Hepatic stellate cell (primary cell): ENCODE measurements around the gene AKT3.

Experiments used
- DNase-seq: peaks from one replicate; pipeline ENCODE4 v3.0.0; 2011; ENCODE audit warnings: low spot score

The AKT3 gene

GRCh38 chr1:243507001-243507671 lies 342.9 kb downstream of the AKT3 start:
- no peak for DNase-seq

DNA sequence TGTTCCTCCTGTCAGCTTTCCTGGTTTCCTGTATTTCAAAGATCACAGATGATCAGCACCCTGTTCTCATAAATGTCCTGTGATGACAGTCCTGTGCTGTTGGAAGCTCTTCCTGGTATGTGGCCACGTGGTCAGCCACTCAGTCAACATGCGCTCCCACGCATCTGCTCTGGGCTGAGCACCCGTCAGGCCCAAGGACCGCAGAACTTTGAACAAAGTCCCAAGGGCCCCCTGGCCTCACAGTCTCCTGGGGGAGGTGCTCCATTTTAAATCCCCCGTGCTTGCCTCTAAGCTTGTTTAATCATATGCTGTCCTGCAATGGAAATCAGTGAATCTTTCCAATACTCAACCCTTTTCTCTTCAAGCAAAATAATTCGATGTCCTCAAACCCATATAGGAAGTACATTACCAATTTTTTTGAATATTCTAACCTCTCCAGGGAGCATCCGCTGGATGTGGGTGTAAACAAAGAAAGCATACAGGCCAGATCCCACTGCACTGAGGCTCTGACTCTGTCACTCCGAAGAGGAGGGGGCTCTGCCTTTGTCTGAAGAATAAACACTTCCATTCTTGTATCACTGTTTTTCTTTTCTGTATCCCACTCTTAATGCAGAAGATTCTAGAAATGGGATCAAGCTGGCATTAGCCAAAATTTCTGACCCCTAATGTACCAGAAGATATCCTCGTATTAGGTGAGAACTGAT lies 343.9 kb downstream of the AKT3 start:
- no peak for DNase-seq

DNA sequence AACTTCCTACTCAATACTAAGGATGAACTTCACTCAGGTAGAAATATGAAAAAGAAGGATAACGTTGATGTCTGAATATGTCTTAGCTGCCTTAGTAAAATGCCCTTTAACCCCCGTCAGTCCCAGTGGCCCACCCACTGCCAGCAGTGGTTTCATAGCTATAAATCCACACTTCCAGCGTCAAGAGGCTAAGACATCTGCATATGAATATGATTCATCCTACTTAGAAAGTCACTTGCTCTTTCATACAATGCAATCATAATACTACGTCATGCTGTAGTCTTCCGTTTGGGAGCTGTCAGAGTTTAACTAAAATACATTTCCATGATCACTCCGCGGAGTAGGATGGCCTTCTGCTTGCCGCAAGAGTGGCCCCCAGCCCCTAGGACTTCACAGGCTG lies 346.9 kb downstream of the AKT3 start:
- no peak for DNase-seq

- peak; percentile 53 for DNase-seq
Measured at GRCh38 chr1:243501002-243501401, 349.0 kb downstream of the AKT3 start.

DNA sequence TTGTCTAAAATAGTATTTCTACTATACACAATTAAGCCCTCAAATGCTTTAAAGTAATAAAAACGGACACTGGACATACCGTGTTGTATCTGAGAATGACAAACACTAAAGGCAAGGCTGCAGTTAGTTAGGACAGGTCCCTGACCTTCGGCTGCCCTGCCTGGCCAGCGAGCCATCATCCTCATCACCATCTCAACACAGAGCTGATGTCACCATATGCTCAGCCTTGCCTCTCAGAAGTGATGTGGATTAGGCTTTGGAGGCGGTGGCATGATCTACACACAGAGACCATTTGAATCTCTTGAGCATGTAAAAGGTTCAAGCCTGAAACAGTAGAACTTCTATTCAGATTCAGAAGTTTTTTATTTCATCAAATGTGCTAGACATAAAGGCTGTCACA lies 349.5 kb downstream of the AKT3 start:
- no peak for DNase-seq

DNA sequence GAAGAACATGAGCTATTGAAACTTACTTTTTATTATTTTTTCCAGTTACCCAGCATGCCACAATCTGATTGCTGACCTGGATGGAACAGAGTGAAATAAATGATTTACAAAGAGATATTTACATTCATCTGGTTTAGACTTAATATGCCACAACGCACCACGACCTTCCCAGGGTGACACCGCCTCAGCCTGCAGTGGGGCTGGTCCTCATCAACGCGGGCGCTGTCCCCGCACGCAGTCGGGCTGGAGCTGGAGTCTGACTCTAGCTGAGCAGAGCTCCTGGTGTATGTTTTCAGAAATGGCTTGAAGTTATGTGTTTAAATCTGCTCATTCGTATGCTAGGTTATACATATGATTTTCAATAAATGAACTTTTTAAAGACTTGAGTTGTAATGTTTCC lies 350.3 kb downstream of the AKT3 start:
- DNase-seq: no peak

DNA sequence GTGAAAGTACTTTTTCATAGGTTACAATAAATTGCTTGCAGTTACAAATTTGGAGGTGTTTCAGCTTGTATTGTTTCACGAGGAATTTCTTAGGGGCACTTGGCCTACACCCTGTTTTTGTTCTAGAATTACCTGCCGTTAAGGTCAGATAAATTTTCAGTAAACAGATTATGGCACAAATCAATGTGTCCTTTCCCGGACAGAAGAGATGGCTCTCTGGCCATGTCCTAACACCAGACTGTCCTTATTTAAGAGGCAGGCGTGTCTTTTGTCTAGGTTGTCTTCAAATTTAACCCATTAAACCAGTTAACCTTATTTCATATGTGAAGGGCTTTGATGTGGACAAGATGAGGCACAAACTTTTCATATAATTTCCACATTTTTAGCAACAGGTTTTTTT lies 350.8 kb downstream of the AKT3 start:
- no peak for DNase-seq

DNA sequence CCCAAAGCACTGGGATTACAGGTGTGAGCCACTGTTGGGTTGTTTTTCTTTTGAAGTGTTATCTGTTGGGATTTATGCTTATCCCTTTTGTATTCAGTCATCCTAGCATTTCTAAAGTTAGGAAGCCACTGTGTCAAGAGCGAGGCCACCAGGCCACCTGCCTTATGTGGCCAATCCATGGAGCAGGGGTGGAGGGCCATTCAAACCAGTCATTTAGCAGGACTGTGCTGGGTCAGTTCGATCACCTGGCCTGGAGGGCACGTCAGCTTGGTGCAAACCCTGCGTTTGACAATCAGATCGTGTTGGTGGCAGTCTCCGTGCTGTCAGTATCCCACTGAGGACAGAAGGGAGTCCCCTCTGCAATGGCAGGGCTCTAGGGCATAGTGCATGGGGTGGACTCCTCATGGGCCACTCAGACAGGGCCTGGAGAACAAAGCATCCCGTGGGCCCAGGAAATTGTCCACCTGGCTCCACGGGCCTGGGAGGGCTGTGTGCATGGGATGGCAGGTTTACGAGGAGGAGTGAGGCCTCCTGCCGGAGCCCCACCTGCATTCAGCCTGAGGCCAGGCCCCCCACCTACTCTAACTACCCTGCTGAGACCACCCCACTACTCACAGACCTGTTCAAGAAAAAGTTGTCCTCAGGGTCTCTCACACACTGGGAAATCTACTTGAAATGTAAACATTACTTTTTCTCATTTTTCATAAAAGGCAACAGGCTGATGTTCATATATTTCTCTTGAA lies 351.9 kb downstream of the AKT3 start:
- DNase-seq: no peak

DNA sequence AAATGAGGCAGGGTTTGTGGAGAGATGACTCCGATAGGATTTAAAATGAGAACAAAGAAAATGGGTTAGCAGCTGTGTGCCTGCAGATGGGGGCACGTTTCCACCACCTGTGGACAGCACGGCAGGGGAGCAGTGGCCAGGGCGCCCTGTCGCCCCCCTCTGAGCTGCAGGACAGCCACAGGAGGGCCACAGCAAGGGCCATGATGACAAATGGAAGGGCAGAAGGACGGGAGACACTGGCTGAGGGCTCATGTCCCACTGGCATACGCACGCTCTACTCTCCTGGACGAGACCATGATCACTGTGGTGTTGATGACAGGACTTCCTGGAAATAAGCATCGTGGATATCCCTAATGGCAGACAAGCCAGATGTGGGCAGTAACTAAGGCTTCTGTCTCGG lies 353.2 kb downstream of the AKT3 start:
- no peak for DNase-seq

DNA sequence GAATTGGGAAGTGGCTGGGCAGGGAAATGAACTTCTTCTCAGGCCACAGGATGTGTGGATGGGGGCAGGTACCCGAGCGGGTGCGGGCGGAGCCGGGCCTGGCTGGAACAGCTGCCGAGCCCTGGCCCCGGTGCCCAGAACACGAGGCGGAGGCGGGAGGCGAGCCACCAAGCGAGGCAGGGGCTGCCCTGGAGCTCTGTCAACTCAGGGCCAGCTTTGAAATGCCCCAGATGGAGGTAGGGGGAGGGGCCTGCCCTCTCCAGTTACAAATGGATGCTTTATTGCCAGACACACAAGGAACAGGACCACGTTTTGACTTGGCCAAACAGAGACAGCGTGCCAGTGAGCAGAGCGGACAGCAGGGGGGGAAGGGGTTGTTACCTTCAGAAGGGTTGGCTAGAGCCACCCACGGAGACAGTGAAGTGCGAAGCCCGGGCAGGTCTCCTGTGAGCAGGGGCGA lies 353.8 kb downstream of the AKT3 start:
- DNase-seq: no peak

DNA sequence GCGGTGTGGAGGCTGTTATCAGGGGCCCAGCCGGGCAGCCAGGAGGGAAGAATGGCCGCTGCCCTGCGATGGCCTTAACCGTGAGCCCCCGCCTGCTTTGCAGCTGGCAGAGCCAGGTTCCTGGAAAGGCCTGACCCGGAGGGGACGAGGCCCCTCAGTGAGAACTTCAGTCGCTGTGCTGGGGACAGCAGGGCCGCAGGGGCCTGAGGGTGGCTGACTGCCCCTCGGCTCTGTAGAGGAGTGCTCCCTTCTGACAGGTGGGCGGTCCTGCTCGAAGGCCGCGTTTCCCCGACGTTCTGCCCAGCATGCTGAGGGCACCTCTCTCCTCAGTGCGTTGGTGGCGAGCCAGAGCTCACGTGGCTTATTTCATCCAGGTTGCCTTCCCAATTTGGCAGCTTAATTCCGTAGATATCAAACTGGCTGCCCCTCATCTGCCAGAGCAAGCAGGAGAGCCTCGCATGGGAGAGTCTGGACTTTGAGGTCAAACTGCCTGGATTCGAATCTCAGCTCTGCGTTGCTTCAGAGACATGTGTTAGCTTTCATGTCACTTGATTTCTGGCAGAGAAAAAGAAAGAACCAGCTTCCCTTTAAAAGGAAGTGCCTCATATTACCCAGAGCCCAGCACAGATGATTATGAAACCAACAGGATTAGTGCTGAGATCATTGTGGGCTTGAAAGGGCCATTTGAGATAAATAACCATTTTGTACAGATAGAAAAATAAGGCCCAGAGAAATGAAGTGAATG lies 354.4 kb downstream of the AKT3 start:
- DNase-seq: peak; percentile 59

DNA sequence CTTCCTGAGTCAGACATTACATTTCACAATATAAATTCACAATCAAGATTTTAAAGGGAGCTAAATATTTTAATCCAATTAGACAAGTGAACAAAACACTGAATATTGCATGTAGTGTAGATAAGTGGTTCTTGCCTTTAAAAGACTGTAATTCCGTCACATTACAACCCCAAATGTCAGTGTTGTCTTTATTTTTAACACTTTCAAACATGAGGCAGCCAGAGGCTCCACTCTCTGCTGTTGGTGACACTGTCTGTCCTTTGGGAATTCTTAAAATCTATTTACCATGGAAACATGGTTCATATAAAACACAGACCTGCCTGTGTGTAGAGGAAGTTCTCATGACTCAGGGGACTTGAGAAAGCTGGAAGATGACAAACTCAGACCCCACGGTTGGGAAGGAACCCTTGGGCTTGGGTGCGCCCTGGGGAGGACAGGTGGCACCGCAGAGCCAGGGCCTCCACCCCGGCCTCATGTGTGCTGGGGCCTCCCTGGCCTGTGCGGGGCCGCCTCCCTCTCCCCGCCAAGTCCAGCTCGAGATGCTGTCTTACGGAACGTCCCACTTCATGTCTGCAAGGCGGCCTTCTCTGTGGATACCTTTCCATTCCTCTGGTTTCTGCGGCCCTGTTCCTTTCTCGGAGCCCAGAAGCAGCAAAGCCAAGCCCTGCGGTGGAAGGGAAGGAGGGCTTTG lies 355.2 kb downstream of the AKT3 start:
- no peak for DNase-seq

GRCh38 chr1:243493156-243494129 lies 356.6 kb downstream of the AKT3 start:
- DNase-seq: no peak

GRCh38 chr1:243490748-243491686 lies 359.0 kb downstream of the AKT3 start:
- DNase-seq: no peak

- DNase-seq: no peak
Measured at GRCh38 chr1:243489681-243490546, 360.1 kb downstream of the AKT3 start.

DNA sequence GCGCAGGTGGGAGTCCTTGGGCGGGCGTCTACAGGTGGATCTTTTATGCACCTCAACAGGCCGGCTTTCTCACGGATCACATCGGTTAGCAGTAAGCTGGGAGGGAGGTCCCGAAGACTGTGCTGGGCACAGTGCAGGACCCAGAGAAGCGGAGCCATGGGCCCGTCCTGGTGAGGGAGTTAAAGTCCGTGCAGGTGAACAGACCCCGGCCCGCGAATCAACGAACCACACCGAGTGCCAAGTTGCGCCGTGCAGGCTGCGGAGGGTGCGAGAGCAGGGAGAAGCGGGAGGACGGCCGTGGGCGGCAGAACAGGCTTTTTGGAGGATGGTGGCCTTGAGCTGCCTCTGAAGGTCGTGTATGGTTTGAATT lies 360.9 kb downstream of the AKT3 start:
- DNase-seq: no peak

GRCh38 chr1:243488459-243489157 lies 361.4 kb downstream of the AKT3 start:
- DNase-seq: no peak
